Astrocyte (in vitro differentiated cells and primary cell): ENCODE measurements around the gene TRIM49B.
"Not testable (repeated sequence)": the region's sequence is repeated elsewhere in the genome, so short reads cannot be mapped to it uniquely, and the experiment has no call there.

ENCODE experiments used
- CTCF ChIP-seq: IDR thresholded peaks from 2 replicates; pipeline ENCODE4 v1.5.1; 2011; ENCODE audit warnings: low read depth, mild to moderate bottlenecking, inconsistent platforms, low read length, moderate library complexity; ENCODE audit not compliant: insufficient read depth
- EZH2 ChIP-seq: IDR thresholded peaks from 2 replicates; pipeline ENCODE4 v1.6.1; 2012; ENCODE audit warnings: mild to moderate bottlenecking, low read length, inconsistent platforms; ENCODE audit not compliant: insufficient read depth

- TF ChIP-seq EZH2, CTCF: not testable (repeated sequence)
Measured at GRCh38 chr11:49059012-49059411, 30.4 kb downstream of the TRIM49B start, which contains the start of gene TRIM64C.
